Activated T-cell treated with anti-CD3 and anti-CD28 coated beads for 48 hours (primary cell): ENCODE measurements around the gene REPIN1.

Source experiments
- DNase-seq: peaks from one replicate; pipeline ENCODE4 v3.0.0-alpha.2; 2020; ENCODE audit warnings: low read depth

REPIN1 gene

DNA sequence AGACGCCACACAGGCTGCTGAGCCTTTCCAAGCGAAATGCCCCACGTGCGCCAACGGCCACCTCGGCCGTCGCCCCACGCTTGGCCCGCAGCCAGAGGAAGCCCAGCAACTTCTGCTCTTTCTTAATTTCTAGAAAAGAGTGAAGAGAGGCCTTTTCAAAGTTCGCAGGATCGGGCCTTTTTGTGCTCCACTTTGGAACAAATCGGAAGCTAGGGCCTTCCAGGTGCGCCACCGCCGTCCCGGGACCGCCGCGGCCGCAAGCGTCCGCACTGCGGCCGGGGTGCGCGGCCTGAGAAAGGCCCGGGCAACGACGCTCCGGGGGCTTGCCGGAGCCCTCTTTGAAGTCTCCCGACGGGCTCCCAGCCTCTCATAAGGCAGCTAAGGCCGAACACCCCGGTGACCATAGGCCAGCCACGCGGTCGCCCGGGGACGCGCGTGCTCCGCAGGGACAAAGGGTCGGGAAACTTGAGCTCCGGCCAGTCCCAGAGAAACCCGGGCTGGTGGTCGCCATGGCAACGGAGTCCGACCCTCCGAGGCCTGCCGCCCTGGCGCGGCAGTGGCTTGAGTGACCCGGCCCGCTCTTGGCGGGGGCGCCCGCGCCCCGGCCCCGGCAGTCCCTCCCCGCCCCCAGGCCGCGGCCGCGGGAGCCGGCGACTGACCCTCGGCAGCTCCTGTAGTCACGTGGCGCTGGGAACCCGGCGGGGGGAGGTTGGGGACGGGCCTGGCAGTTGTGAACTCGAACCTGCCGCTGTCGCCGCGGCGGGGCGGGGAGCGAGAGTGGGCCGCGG is at the start of gene REPIN1:
REPIN1 (plus strand) TSS at position 727 of the 788 bp plus-strand sequence. CDS start 890 bp downstream, outside the sequence.
- DNase-seq: peak; percentile 79

DNA sequence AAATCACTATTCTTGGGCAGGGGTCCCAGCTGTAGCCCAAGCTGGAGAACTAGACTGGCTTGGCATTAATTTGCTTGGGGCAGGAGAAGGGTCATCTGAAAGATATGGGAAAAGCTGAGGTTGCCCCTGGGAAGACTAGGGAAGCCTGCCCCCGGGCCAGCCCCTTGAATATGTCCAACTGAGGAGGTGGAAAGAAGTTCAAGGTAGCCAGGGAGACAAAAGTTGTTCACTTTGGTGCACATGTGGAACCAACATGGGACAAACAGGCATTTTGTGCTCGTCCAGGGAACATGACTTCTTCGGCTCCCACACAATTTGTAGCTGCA is 46.9 kb upstream of the REPIN1 start:
- no peak for DNase-seq

DNA sequence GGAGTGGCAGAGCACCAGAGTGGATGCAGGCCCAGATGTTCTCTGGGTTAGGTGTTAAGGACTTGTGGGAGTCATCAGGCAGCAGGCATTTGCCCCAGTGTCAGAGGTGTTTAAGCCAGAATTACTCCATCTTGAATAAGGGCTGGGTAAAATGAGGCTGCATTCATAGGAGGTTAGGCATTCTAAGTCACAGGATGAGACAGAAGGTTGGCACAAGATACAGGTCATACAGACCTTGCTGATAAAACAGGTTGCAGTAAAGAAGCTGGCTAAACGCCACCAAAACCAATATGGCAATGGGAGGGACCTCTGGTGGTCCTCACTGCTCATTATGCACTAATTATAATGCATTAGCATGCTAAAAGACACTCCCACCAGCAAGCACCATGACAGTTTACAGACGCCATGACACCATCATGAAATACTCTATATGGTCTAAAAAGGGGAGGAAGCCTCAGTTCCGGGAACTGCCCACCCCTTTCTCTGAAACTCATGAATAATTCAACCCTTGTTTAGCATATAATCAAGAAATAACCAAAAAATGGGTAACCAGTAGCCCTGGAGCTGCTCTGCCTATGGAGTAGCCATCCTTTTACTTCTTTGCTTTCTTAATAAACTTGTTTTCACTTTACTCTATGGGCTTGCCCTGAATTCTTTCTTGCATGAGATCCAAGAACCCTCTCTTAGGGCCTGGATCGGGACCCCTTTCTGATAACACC is 46.3 kb upstream of the REPIN1 start:
- DNase-seq: peak; percentile 41

DNA sequence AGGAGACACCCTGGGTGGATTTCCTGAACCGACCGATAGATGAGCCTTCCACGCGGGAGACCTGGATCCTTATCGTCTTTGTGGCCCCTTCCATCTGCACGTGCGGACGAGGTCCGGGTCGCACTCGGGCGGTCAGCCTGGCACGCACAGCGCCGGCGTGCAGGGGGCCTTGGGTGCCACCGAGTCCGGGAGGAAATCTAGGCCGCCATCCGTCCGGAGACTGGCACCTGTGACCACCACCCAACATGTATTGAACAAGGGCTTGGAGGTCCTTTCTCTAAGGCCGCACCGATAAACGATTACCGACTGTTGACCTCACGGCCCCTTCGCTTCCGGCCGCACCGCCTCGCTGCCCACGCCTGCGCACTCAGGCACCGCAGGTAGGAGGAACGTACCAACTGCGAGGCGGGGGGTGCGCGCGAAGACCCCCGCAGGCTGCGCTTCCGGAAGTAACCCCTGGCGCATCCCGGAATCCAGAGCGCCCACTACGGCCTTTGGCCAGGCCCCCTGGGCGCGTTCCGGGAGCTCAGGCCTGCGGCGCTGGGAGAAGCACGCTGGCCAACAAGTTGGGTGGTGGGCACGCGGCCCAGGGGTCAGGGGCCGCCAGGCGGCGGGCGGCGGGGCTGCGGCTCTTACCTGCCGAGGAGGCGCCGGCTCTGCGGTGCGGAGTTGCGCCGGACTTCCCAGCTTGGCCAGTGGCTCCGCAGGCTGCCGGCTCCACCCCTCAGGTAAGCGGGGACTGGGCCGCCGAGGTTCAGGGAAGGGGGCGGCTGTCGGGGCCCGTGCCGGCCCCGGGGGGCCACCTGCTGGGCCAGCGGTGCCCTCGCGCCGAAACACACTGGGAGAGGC is 45.6 kb upstream of the REPIN1 start, which contains the start of the genes ACTR3C and LRRC61:
ACTR3C (minus strand) TSS at position 713 of the 849 bp plus-strand sequence. CDS start 28,249 bp downstream, outside the sequence.
LRRC61 (plus strand) TSS at position 523 of the 849 bp plus-strand sequence. CDS start 13,507 bp downstream, outside the sequence.
- DNase-seq: peak; percentile 65

DNA sequence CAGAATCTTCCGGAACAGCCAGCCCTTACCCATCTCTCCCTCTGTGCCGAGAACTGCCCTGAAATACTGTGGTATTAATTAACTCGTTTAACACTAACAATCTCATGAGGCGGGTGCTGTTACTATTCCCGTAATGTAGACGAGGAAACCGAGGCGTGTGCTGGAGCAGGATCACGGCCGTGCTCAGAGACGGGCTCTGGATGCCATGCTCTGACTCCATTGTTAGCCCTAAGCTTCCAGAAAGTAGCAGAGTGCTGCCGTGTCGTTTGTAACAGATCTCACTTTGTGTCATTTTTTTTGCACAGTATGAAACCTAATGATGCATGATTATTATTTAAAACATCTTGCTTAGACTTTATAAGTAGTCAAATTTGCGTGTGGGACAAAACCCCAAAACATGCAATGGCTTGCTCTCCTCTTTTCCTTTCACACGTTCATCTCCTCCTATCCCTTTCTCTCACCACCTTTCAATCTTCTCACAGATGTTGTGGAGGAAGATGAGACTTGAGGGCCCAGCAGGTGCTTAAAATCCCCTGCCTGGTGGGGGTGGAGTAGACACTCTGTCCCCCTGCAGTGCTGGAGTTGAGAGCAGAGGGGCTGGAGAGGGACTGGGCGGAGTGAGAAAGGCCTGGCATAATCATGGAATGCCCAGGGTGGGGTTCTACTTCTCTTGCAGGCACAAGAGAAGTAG is 44.8 kb upstream of the REPIN1 start:
- DNase-seq: no peak

DNA sequence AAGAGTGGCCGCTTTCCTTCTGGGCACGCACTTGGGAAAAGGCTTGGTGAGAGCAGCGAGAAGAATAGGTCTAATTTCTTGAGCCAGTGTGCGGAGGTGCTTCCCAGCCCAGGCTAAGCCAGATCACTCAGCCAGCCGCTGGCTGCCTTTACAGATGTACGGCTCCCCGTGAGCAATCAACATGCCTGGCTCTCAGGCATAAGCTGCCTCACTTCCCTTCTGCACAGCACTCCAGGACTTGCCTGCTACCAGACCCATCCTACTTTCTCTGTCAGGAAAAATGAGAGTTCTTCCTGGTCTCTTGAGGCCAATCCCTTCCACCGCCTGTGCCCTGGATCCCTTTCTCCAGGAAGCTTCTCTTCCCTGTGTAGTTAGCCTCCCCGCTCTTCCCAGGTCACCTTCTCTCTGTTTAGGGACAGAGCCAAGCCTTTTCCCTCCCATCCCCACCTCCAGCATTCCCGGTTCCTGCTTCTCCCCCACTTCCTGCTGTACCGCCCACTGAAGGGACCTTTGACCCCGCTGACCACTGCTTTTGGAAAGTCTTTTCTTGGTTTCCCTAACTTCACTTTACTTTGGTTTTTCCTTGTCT is 44.2 kb upstream of the REPIN1 start:
- DNase-seq: no peak

DNA sequence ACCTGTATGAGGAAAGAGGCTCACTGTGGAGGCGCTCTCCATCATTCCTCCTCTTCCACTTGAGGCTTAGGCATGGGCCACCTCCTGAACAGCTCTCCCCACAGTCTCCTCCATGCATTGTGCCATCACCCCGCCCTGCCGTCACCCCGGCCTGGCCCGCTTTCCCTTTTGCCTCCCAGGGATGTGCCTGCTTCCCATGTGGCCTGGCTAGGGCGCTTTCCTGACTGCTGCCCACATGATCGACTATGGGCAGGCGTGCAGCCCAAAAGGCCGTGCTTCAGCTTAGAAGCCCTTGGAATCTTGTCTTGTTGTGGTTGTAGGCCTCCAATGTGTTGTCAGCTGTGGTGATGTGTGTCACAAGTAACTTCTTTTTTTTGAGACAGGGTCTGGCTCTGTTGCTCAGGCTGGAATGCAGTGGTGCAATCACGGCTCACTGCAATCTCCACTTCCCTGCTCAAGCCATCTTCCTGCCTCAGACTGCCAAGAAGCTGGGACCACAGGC is 43.5 kb upstream of the REPIN1 start:
- DNase-seq: no peak

DNA sequence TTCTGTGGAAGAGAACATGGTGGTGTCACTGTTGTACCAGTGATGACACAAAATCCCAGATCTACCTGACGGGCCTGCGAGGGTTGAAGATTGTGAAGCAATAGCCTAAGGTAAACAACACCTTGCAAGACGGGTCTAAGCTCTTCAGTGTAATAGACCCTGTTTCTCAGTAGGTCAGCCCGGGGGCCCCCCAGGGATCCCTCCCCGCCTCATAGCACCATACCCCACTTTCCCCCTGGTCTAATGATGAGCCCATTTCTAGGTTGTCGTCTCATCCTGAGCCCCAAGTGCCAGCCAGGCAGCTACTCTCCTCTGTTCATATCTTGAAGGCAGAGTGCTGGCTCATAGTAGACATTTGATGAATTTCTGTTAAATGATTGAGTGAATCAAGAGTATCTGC is 42.7 kb upstream of the REPIN1 start:
- DNase-seq: no peak

DNA sequence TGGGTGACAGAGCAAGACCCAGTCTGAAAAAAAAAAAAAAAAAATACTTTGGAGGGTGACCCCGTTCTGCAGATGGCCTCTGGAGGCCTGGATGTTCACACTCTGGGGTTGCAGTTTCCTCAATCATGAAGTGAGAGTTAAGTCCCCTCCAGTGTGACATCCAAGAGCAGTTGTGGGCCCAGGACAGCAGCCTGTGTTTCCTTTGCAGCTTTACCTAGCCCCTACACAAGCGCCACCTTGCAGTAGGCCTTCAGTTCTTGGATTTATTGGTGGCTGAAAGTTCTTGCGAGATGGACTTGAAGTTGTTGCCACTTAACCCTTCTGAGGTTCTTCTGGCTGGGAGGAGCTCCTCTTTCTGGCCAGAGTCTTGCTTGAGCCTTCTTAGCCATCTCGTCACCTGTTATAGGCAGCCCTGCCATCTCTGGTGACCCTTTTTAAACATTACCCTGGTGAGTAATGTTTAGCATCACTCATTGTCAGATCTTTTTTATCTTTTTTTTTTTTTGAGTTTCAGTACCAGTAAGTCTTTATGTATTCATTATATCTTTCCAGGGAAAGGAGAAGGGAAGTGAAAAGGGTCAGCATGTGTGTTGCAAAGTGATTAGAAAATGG is 41.9 kb upstream of the REPIN1 start:
- no peak for DNase-seq

DNA sequence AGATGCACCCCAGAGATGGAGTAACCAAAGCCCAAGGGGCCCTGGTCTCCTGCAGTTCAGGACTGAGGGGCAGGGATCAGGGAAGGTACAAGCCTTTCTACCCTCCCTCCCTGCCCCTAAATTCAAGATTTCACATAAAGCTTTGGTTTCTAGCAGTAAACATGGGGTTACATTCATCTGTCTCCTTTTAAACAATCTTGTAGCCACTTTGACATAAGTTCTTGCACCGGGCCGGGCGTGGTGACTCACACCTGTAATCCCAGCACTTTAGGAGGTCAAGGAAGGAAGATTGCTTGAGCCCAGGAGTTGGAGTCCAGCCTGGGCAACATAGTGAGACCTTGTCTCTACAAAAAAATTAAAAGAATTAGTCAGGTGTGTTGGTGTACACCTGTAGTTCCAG is 41.3 kb upstream of the REPIN1 start:
- DNase-seq: no peak

DNA sequence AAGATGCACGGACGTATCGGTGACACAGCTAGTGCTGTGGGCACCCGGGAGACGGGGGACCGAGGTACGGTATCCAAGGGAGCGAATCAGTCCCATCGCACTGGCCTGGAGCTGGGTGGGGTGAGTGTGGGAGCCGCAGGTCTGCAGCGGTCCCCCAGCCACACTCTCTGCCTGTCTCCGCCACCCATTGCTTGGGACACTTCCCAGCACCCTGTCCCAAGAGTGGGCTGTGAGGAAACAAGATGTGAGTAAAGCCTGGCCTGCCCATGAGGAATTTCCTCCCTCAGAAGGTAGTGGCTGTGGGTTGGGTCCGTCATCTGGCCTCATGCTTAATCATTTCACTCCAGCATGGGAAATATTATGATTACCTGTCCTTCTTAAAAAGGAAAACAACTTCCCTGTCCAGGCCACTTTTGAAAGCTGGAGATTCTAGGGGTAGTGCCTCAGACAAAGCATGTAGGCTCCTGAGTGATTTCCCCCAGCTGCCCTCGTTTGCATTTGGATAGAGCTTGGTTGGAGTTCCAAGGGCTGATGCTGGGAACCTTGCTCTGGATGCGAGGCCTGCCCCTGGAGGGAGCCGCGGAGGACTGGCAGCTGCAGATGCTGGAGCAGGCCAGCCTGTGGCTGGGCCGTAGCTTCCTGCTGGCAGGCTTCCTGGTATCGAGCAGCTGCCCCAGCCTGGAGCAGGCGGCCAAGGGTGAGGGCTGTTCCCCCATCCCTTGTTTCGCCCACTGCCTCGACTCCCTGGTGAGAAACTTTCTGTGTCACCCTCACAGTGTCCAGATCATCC is 39.1 kb upstream of the REPIN1 start:
- DNase-seq: no peak

DNA sequence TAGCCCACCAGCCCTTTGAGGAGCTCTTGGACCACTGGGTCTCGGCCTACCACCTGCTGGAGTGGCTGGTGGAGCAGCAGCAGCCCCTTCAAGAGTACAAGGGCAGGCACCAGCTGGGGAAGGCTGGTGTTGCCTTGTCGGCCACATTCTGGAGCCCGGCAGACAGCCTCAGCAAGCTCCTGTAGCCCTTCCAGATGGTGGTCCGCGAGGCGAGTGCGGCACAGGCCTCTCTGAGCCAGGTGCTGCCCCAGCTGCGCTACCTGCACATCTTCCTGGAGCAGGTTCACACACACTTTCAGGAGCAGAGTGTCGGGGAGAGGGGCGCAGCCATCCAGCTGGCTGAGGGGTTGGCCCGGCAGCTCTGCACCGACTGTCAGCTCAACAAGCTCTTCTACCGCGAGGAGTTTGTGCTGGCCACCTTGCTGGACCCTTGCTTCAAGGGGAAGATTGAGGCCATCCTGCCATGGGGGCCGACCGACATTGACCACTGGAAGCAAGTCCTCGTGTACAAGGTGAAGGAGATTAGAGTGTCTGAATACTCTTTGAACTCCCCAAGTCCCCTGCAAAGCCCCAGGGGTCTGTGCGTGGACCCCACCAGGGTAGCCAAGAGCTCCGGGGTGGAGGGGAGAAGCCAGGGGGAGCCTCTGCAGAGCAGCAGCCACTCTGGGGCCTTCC is 38.3 kb upstream of the REPIN1 start:
- no peak for DNase-seq

DNA sequence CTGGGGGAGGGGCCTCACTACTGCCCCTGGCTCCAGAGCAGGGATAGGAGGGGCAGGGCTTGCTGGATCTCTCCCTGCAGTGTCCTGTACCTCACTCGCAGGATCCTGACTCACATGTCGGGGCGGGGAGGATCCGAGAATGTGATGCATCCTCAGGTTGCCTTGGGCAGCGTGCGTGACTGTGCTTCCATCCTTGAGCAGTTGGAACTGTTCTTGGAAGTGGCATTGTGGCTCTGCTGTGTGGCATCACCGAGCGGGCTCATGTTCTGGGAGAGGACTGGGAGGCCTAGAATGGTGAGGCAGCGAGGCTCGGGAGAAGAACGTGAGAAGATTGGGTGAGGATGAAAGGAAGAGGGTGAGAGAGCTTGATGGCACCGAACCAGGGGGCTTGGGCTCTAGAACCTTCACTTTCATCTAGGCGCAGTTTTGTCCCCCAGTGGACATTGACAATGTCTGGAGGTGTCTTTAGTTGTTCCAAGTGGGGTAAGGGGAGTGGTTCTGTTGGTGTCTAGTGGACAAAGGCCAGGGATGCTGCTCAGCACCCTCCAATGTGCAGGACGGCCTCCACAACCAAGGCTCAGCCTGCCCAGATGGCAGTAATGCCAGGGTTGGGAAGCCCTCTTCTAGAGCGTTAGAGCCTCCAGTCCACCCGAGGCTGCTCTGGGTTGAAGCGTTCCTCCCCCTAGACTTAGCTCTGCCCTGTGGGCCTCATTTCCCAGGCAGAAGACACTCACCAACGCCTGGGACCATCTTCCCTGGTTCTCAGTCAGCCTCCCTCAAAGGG is 35.6 kb upstream of the REPIN1 start:
- DNase-seq: no peak

DNA sequence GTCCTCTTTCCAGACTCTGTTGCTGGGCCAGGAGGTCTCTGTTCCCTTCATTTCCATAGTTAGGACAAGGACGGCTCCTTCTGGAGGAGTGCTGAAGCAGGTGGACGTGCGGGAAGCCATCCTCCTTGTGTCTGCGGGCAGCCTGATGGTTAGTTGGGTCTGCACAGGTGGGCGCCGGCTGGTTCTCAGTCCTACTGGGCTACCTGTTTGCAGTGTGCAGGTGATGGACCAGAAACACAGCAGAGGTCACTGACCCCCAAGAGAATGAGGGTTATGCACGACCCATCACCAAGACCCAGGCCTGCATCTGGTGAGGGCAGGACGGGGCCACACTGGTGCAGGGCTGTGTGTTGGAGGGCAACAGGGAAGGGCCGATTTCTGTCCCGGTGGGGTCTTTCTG is 35.0 kb upstream of the REPIN1 start:
- no peak for DNase-seq

DNA sequence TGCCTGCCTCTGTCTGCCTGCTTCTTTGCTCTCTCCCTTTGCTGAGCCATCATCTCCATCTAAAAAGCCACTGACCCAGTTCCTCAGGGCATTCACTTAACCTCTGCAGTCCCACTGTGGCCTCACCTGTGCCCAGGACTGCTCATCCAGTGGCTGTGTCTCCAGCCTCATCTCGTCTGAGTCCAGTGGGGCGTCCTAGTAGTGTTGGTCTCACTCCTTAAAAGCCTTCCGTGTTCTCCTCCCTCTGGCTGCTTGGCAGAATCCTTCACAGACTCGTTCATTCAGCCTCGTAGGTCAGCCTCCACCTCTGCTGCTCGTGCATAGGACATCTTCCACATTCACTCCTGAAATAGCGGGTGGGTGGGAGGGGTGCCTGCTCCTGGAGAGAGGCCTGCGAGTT is 34.5 kb upstream of the REPIN1 start:
- DNase-seq: no peak

DNA sequence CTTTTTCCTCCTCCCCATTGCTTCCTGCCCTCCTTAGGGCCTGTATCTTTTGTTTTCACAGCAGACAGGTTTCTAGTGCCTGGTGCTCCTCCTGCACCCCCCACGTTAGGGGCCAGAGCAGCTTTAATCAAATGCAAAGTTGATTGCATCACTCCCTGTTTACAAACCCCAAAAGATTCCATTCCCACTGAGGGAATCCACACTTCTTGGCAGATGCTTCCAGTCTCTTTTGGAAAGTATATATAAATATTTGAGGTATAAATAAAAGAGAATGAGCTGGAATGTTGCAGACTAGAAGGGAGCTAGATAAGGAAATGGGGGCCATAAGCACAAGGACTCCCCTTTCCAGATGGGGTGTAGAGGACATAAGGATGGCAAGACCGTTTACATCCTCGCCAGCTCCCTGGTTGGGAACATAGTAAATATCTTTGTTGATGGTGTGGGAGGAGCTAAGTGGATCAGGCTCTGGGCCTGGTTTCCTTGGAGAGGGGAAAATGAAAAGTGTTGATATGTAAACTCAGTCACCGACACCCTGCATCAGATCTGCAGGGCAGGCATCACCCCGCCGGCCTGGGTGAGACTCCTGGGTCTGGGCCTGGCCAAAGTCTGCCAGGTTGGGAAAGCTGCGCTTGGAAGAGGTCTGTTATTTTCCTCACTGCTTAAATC is 33.4 kb upstream of the REPIN1 start:
- DNase-seq: no peak

DNA sequence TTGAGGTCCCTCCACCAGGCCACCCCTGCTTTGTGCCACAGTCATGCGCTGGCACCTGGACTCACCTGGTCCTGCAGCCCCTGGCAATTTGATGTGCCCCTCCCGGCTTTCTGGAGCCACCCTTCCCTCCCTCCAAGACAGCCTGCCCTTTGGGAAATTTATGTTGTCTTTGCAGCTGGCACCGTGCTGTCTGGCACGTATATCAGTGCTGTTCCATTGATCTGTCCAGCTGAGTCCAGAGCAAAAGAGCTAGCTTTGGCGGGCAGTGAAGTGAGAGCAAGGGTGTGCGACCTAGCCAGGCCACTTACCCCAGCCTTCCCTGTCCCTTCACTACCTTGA is 32.9 kb upstream of the REPIN1 start:
- no peak for DNase-seq

DNA sequence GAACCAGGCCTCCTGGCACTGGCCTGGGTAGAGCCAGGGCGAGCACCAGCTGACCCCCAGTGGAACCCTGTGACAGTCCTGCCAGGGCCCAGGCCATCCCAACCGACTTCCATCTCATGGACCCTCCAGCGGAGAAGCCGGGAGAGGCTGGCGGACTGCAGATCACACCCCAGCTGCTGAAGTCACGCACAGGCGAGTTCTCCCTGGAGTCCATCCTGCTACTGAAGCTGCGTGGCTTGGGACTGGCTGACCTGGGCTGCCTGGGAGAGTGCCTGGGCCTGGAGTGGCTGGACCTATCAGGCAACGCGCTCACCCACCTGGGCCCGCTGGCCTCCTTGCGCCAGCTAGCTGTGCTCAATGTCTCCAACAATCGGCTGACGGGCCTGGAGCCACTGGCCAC is 31.9 kb upstream of the REPIN1 start:
- no peak for DNase-seq
